ENCODE measurements around the gene PIP4K2C.
"Not testable (repeated sequence)": the region's sequence is repeated elsewhere in the genome, so short reads cannot be mapped to it uniquely, and the experiment has no call there.

Gene PIP4K2C

DNA sequence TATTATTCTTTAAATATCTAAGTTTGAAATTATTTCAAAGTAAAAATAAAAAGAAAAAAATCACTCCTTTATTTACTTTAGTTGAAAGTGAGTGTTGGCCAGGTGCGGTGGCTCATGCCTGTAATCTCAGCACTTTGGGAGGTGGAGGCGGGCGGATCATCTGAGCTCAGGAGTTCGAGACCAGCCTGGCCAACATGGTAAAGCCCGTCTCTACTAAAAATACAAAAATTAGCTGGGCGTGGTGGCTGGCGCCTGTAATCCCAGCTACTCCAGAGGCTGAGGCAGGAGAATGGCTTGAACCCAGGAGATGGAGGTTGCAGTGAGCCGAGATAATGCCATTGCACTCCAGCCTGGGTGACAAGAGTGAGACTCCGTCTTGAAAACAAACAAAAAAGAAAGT is 45.7 kb downstream of the PIP4K2C start:
- not testable (repeated sequence) for DNase-seq (ENCODE audit: low read depth in 3 of 3)

DNA sequence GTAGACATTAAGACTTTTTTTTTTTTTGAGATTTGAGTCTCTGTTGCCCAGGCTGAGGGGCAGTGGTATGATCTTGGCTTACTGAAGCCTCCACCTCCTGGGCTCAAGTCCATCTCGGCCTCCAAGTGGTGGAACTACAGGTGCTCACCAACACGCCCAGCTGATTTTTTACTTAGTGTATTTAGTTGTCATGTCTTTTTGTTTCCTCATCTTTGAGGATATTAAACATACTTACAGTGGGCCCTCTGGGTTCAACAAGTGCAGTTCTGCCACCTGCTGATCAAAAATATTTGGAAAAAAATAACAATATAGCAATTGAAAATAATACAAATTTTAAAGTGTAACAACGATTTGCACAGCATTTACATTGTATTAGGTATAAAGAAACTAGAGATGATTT is 46.4 kb downstream of the PIP4K2C start:
- no peak for DNase-seq (ENCODE audit: low read depth in 3 of 3)

DNA sequence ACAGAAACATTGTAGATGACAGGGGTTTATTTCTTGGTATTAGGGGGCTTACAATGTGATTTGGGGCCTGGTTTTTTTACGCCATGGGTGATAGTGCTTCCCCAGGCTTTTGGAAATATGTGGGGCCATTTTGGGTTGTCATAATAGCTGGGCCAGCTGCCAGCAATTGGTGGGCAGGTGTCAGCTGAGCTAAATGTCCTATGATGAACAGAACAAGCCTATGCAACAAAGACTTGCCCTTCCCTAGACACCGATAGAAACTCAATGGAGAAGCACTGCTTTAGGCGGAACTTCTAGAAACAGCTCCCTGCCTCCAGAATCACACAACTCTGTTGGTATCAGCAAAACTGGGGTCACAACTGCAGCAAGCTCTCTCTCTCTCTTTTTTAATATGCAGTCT is 47.1 kb downstream of the PIP4K2C start:
- DNase-seq (ENCODE audit: low read depth in 3 of 3), result no peak

DNA sequence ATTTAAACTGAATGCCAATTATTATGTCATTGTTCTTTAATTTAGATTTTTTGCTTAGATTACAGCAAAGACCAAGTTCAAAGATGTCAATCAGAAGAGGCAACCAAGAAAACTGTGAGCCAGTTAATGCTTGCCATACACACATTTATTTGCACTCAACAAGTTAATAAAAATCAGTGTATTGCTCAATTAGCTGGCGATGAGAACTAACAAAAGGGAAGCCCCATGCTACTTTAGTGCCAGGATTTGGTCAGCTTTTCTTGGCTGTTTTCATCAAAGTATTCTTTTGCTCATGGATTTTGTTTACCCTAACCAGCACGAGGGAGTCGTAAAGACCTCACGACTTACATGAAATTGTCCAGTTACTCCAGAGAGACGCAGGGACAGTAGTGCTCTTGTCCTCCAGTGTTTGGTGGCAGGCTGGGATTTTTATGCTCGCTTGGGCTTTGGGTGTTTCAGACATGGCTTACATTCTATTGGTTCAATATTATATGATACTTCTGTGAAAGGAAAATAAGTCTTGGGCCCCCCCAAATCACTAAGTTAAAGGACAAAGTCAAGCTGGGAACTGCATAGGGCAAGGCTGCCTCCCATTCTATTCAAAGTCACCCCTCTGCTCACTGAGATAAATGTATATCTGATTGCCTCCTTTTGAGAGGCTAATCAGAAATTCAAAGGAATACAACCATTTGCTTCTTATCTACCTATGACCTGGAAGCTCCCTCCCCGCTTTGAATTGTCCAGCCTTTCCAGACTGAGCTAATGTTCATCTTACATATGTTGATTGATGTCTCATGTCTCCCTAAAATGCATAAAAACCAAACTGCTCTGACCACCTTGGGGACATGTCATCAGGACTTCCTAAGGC is 49.4 kb downstream of the PIP4K2C start:
- DNase-seq (ENCODE audit: low read depth in 3 of 3), result no peak

DNA sequence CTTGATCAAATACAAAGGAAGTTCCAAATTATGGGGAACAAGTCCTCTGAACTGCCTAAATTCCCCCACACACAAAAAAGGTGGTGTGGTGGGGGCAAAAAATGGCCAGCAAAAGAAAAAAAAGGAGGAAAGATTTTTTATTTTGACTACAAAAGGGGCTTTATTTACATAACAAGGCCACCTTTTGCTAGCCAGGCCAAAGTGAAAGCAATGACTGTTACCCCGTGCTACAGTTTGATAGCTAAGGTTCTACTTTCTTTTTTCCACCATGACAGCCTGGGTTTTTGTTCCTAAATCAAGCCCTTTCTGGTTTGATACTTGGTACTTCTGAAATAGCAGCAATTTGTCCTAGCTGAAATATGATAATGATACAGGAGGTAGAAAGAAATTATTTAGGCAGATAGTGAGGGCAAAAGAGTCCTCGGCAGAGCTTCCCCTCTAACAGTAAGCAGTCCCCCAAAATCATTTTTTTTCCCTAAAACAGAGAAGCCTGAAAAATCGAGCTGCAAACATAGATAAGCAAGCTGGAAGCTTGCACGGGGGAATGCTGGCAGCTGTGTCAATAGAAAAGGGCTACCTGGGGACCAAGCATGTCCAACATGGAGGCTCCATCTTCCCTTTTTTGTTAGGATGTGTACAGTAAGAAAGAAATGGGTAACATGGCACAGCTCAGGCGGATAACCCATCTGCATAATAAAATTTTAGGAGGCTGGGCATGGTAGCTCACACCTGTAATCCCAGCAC is 50.9 kb downstream of the PIP4K2C start:
- no peak for DNase-seq (ENCODE audit: low read depth in 3 of 3)

DNA sequence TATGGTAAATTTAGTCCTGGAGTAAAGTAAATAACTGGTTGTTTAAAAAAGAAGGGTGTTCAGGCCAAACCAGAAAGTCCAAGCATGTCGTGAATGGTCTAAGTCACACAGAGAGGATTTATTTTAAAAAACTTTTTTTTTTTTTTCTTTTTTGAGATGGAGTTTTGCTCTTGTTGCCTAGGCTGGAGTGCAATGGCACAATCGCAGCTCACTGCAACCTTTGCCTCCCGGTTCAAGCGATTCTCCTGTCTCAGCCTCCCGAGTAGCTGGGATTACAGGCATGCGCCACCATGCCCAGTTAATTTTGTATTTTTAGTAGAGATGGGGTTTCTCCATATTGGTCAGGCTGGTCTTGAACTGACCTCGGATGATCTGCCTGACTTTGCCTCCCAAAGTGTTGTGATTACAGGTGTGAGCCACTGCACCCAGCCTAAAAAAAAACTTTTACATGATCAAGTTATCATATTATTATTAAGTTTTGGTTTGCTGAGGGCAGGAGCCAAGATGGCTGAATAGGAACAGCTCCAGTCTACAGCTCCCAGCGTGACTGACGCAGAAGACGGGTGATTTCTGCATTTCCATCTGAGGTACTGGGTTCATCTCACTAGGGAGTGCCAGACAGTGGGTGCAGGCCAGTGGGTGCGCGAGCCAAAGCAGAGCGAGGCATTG is 55.1 kb downstream of the PIP4K2C start:
- not testable (repeated sequence) for DNase-seq (ENCODE audit: low read depth in 3 of 3)

DNA sequence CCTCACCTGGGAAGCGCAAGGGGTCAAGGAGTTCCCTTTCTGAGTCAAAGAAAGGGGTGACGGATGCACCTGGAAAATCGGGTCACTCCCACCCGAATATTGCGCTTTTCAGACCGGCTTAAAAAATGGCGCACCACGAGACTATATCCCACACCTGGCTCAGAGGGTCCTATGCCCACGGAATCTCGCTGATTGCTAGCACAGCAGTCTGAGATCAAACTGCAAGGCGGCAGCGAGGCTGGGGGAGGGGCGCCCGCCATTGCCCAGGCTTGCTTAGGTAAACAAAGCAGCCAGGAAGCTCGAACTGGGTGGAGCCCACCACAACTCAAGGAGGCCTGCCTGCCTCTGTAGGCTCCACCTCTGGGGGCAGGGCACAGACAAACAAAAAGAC is 55.7 kb downstream of the PIP4K2C start:
- not testable (repeated sequence) for DNase-seq (ENCODE audit: low read depth in 3 of 3)

Measured in stimulated activated CD4-positive, alpha-beta T cell treated with anti-CD3 and anti-CD28 coated beads, TNF-alpha, amount 100 ng/mL, for 4 hours (primary cell).